KMS-11 (cell line): Measurements from ENCODE around the gene ALOX5AP.
"Not testable (repeated sequence)": the region's sequence is repeated elsewhere in the genome, so short reads cannot be mapped to it uniquely, and the experiment has no call there.

Experiments used
- H2AFZ ChIP-seq: fragments of 200-600 bp; sonication (generic); 2 replicates; pipeline ENCODE4 v1.6.1; 2016; ENCODE audit warnings: antibody characterized with exemption, mixed run types, low read depth
- H3K27ac ChIP-seq: fragments of 200-600 bp; sonication (generic); 2 replicates; pipeline ENCODE4 v1.6.1; 2016; ENCODE audit warnings: mild to moderate bottlenecking, mixed run types
- H3K27me3 ChIP-seq: fragments of 200-600 bp; sonication (generic); 2 replicates; pipeline ENCODE4 v1.6.1; 2017; ENCODE audit warnings: mild to moderate bottlenecking, low read depth, mixed run types, moderate library complexity; ENCODE audit not compliant: insufficient read depth
- H3K36me3 ChIP-seq: fragments of 200-600 bp; sonication (generic); 2 replicates; pipeline ENCODE4 v1.6.1; 2017; ENCODE audit warnings: mild to moderate bottlenecking, mixed run types; ENCODE audit not compliant: insufficient read depth
- H3K4me1 ChIP-seq: fragments of 200-600 bp; sonication (generic); 2 replicates; pipeline ENCODE4 v1.6.1; 2016; ENCODE audit warnings: mild to moderate bottlenecking, low read depth, mixed run types; ENCODE audit not compliant: poor library complexity, severe bottlenecking
- H3K4me2 ChIP-seq: fragments of 200-600 bp; sonication (generic); 2 replicates; pipeline ENCODE4 v1.7.0; 2016; ENCODE audit warnings: mild to moderate bottlenecking, mixed run types
- H3K4me3 ChIP-seq: fragments of 200-600 bp; sonication (generic); IDR thresholded peaks from 2 replicates; pipeline ENCODE4 v1.6.1; 2017; ENCODE audit warnings: low read depth, low read length, mixed read lengths; ENCODE audit not compliant: insufficient read depth
- H3K79me2 ChIP-seq: fragments of 200-600 bp; sonication (generic); 2 replicates; pipeline ENCODE4 v1.6.1; 2016; ENCODE audit warnings: low read depth, mixed run types; ENCODE audit not compliant: insufficient read depth
- H3K9ac ChIP-seq: fragments of 200-600 bp; sonication (generic); 2 replicates; pipeline ENCODE4 v1.6.1; 2016; ENCODE audit warnings: mild to moderate bottlenecking, mixed run types
- H4K20me1 ChIP-seq: fragments of 200-600 bp; sonication (generic); 2 replicates; pipeline ENCODE4 v1.6.1; 2016; ENCODE audit warnings: mild to moderate bottlenecking, mixed run types; ENCODE audit not compliant: insufficient read depth
- TF ChIP-seq, protein P1 (sequence below): fragments of 200-600 bp; sonication (generic); conservative IDR thresholded peaks from 2 replicates; pipeline ENCODE4 v1.6.1; 2017; ENCODE audit warnings: low read depth, mild to moderate bottlenecking, antibody characterized with exemption, low read length, moderate library complexity, mixed read lengths

Gene ALOX5AP

DNA sequence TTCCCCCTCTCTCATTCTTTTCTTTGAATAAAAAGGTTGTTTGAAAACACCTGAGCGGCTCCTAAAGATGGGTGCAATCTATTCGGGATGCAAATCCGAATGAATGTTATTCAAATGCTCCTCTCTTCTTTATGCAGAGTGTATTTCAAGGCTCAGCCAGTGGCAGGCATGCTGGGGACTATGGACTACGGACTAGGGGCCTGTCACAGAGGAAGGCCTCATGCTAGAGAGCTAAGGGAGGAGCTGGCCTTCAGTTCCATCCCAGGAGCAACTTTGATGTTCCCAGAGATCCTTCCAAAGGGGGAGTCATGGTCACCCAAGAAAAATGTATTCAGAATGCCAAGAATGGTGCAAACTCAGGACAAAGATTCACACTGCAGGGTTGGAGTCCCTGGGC, 9.3 kb downstream of the ALOX5AP start:
- no peaks in the 10 kb centered on the region for H3K27me3 ChIP-seq
- H3K27ac ChIP-seq = no peak overlapping the region
- H3K36me3 ChIP-seq = no peaks in the 10 kb centered on the region
- peaks cover 20% of the 10 kb centered on the region for H3K4me1 ChIP-seq
- no peaks in the 10 kb centered on the region for H4K20me1 ChIP-seq
- H3K4me3 ChIP-seq = no peak overlapping the region
- H3K4me2 ChIP-seq = peak overlapping the region; percentile 46; the same call in 1 of the 2 replicates
- no peak overlapping the region for H2AFZ ChIP-seq
- TF ChIP-seq, protein P1, sequence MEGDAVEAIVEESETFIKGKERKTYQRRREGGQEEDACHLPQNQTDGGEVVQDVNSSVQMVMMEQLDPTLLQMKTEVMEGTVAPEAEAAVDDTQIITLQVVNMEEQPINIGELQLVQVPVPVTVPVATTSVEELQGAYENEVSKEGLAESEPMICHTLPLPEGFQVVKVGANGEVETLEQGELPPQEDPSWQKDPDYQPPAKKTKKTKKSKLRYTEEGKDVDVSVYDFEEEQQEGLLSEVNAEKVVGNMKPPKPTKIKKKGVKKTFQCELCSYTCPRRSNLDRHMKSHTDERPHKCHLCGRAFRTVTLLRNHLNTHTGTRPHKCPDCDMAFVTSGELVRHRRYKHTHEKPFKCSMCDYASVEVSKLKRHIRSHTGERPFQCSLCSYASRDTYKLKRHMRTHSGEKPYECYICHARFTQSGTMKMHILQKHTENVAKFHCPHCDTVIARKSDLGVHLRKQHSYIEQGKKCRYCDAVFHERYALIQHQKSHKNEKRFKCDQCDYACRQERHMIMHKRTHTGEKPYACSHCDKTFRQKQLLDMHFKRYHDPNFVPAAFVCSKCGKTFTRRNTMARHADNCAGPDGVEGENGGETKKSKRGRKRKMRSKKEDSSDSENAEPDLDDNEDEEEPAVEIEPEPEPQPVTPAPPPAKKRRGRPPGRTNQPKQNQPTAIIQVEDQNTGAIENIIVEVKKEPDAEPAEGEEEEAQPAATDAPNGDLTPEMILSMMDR = no peak
- no peak overlapping the region for H3K9ac ChIP-seq
- no peaks in the 10 kb centered on the region for H3K79me2 ChIP-seq

DNA sequence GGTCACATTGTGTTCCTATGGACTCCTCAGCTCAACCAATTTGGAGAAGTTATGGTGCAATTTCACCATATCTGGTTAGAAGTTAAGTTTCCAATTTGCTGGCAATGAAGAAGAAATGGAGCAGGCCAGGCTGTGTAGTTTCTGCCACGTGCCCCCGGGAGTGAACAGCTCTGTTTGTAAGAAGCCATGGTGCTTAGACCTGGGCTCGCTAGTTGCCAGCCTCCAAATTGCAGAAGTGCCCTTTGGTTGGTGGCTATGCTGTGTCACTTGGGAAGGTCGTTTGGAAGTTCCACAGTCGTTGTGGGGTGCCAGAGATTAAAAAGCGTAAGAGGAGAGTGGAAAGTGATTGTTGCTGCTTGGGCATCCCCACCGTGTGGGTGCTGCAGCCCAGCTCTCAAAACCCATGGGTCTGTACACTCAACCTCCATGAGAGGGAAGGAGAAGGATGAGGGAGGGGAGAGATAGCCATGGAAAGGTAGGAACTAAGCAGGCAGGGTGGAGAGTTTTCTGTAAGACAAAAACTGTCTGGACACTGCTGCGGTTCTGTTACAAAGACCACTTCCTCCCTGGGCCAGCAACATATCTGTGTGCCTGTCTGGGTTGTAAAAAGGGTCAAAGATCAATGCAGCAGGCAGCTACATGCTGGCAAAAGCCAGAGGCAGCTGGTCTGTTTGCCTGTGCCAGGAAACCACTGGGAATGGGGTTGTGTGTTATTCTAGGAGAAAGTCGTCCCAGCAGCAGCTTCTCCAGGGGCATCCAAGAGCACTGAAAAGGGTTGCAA, 10.8 kb downstream of the ALOX5AP start:
- Histone ChIP-seq H3K9ac (no peak overlapping the region), H3K27me3 (no peaks in the 10 kb centered on the region), H3K36me3 (no peaks in the 10 kb centered on the region), H2AFZ (no peak overlapping the region), H3K4me2 (no peak overlapping the region), H3K4me1 (peaks cover 20% of the 10 kb centered on the region), H4K20me1 (no peaks in the 10 kb centered on the region), H3K27ac (no peak overlapping the region), H3K4me3 (no peak overlapping the region), H3K79me2 (no peaks in the 10 kb centered on the region)
- TF ChIP-seq, protein P1 = no peak

DNA sequence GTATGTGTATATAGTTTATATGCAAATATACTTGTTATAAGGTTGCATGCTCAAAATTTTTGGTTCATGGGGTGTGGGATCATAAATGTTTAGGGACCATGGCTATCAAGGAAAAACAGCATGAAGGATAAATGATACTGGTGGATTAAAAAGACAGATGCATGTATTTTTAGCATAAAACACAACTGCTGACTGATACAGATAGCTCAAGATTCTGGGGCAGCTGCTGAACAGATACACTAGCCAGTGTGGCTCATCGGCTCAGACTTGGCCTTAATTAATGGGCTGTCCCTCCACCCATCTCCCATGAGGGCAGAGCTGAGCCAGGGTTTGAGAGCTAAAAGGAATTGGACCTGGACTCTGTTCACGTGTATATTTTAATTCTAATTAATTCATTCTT, 11.4 kb downstream of the ALOX5AP start:
- H3K4me1 ChIP-seq = peaks cover 20% of the 10 kb centered on the region
- no peak overlapping the region for H2AFZ ChIP-seq
- H3K79me2 ChIP-seq = no peaks in the 10 kb centered on the region
- H3K36me3 ChIP-seq = no peaks in the 10 kb centered on the region
- no peak overlapping the region for H3K9ac ChIP-seq
- no peak overlapping the region for H3K27ac ChIP-seq
- H4K20me1 ChIP-seq = no peaks in the 10 kb centered on the region
- no peak overlapping the region for H3K4me2 ChIP-seq
- H3K4me3 ChIP-seq = no peak overlapping the region
- TF ChIP-seq, protein P1 = no peak
- no peaks in the 10 kb centered on the region for H3K27me3 ChIP-seq

DNA sequence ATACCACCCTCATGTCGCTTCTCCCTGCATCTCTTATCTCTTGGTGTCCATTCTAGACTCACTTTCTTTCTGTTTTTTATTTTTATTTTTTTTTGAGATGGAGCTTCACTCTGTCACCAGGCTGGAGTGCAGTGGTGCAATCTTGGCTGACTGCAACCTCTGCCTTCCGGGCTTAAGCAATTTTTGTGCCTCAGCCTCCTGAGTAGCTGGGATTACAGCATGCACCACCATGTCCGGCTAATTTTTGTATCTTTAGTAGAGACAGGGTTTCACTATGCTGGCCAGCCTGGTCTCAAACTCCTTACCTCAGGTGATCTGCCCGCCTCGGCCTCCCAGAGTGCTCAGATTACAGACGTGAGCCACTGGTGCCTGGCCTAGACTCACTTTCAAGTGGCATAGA, 12.5 kb downstream of the ALOX5AP start:
- H4K20me1 ChIP-seq, H3K4me3 ChIP-seq, H3K79me2 ChIP-seq, H3K4me2 ChIP-seq, H3K36me3 ChIP-seq, H3K9ac ChIP-seq, H2AFZ ChIP-seq, H3K27ac ChIP-seq, H3K27me3 ChIP-seq: not testable (repeated sequence)
- peaks cover 20% of the 10 kb centered on the region for H3K4me1 ChIP-seq

DNA sequence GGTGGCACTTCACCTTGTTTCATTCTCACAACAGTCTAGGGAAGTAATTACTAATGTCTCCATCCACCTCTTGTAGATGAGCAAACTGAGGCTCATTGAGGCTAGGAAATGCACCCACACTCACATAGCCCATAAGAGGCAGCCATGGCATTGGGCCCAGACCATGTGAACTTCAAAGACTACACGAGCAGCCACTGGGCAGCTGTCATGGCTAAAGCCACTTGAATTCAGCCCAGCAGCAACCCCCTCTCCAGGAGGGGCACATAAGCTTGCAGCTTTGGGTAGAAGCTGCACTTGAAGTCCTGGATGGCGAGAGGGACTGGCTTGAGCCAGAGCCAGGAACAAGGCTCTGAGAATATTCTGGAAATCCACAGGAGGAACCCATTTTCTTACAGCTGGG, 13.4 kb downstream of the ALOX5AP start:
- H3K4me1 ChIP-seq = peaks cover 13% of the 10 kb centered on the region
- H3K27ac ChIP-seq = no peak overlapping the region
- H3K79me2 ChIP-seq = no peaks in the 10 kb centered on the region
- no peaks in the 10 kb centered on the region for H3K27me3 ChIP-seq
- no peaks in the 10 kb centered on the region for H3K36me3 ChIP-seq
- no peak overlapping the region for H2AFZ ChIP-seq
- no peak overlapping the region for H3K9ac ChIP-seq
- no peak overlapping the region for H3K4me2 ChIP-seq
- TF ChIP-seq, protein P1 = no peak
- H4K20me1 ChIP-seq = no peaks in the 10 kb centered on the region
- H3K4me3 ChIP-seq = no peak overlapping the region
